Peyer's patch (tissue), 4 donors: ENCODE results near the gene PCDHGA5.

Experiments used
- CTCF ChIP-seq, 6 experiments: fragments of 450-650 bp in 4 of 6; fragments of 200-600 bp in 2 of 6; sonication (generic) in 1 of 6; IDR thresholded peaks; one replicate each; pipeline ENCODE4 v1.5.1; 2017 to 2019; ENCODE audit warnings: antibody characterized with exemption in 6 of 6, mild to moderate bottlenecking in 3 of 6, moderate library complexity in 1 of 6
- POLR2A ChIP-seq, 2 donors: fragments of 450-650 bp; IDR thresholded peaks; one replicate each; pipeline ENCODE4 v1.5.1; 2017; ENCODE audit warnings: antibody characterized with exemption in 2 of 2, mild to moderate bottlenecking in 2 of 2, moderate library complexity in 2 of 2

GRCh38 chr5:141411575-141411974, 47.6 kb downstream of the PCDHGA5 start:
- TF ChIP-seq CTCF (IDR thresholded peaks at IDR 0.05) (no peak), POLR2A (IDR thresholded peaks at IDR 0.05) (no peak)
